ENCODE data around the gene MNT. TPM values are rescaled to one million over a fixed set of nuclear protein-coding genes. Genes with fewer than 3 reads are reported as not detected.

MNT gene
- total and polyA plus RNA-seq, 9 of the 15 experiments (the other 6 are each of a cell fraction or from before 2014, with no cell fraction given): 0.18 to 23.8 (median 5.3) TPM

DNA sequence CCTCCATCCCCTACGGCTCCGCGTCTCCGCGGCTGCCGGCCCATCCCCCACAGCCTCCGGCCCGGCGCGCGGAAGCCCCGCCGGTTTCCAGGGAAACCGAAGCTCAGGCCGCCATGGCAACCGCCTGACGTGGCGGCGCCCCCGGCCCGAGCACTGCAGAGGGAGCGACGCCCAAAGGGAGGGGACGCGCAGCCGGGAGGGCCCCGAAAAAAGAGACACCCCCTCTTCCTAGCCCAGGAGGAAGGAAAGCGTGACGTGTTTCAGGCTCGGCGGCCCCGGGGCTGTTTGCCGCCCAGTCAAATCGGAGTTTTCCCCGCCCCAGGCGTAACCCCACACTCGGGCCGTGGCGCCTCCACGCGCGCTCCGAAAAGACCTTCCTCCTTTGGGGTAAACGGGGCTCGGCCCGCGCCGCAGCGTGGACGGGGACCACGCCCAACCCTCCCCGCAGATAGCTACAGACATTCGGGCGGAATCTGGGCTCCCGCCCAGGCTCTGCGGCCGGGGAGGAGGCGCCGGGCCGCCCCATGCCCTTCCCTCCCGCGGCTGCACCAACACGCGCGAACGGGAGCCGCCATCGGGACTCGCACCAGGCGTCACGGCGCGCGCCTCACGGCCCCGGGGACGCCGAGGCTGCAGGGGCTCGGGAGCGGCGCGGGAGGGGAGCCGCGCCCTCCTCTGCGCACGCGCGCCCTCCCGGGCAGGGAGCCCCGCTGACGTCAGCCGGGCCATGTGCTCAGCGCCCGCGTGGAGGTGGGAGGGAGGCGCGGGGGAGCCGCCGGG is 7.5 kb downstream of the MNT start (continued):
- TF ChIP-seq, protein P1, sequence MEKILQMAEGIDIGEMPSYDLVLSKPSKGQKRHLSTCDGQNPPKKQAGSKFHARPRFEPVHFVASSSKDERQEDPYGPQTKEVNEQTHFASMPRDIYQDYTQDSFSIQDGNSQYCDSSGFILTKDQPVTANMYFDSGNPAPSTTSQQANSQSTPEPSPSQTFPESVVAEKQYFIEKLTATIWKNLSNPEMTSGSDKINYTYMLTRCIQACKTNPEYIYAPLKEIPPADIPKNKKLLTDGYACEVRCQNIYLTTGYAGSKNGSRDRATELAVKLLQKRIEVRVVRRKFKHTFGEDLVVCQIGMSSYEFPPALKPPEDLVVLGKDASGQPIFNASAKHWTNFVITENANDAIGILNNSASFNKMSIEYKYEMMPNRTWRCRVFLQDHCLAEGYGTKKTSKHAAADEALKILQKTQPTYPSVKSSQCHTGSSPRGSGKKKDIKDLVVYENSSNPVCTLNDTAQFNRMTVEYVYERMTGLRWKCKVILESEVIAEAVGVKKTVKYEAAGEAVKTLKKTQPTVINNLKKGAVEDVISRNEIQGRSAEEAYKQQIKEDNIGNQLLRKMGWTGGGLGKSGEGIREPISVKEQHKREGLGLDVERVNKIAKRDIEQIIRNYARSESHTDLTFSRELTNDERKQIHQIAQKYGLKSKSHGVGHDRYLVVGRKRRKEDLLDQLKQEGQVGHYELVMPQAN (IDR thresholded peaks at IDR 0.05; ENCODE audit: borderline replicate concordance): peak; percentile 63; the same call in 1 of the 2 replicates
- peak; percentile 71 to 90 for TF ChIP-seq MAZ (CRISPR knock-in tag; conservative IDR thresholded peaks at IDR 0.05 in 1 of 2, IDR thresholded peaks at IDR 0.05 in 1 of 2)
- TF ChIP-seq TOE1 (IDR thresholded peaks at IDR 0.05; ENCODE audit: borderline replicate concordance): no peak
- no peak for TF ChIP-seq TOE1 (CRISPR knock-in tag; IDR thresholded peaks at IDR 0.05; ENCODE audit: borderline replicate concordance, low read depth)
- TF ChIP-seq PHB (CRISPR knock-in tag; IDR thresholded peaks at IDR 0.05): peak; percentile 39; the same call in 1 of the 2 replicates
- TF ChIP-seq, protein P2, sequence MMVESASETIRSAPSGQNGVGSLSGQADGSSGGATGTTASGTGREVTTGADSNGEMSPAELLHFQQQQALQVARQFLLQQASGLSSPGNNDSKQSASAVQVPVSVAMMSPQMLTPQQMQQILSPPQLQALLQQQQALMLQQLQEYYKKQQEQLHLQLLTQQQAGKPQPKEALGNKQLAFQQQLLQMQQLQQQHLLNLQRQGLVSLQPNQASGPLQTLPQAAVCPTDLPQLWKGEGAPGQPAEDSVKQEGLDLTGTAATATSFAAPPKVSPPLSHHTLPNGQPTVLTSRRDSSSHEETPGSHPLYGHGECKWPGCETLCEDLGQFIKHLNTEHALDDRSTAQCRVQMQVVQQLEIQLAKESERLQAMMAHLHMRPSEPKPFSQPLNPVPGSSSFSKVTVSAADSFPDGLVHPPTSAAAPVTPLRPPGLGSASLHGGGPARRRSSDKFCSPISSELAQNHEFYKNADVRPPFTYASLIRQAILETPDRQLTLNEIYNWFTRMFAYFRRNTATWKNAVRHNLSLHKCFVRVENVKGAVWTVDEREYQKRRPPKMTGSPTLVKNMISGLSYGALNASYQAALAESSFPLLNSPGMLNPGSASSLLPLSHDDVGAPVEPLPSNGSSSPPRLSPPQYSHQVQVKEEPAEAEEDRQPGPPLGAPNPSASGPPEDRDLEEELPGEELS (CRISPR knock-in tag; IDR thresholded peaks at IDR 0.05; ENCODE audit: borderline replicate concordance): no peak
- TF ChIP-seq POU5F1 (IDR thresholded peaks at IDR 0.05; ENCODE audit: borderline replicate concordance, low read depth, low read length, partially characterized antibody): no peak
- peak in 1 of 2 experiments; percentile 77; a peak in 1 of 4 replicates for TF ChIP-seq CSDE1 (IDR thresholded peaks at IDR 0.05)
- peak; percentile 87 for TF ChIP-seq ATF7 (IDR thresholded peaks at IDR 0.05)
- peak; percentile 98 for TF ChIP-seq RBM22 (IDR thresholded peaks at IDR 0.05; ENCODE audit: low read depth, low read length, poor library complexity, severe bottlenecking)
- TF ChIP-seq STAT5A (IDR thresholded peaks at IDR 0.05; ENCODE audit: borderline replicate concordance, low read length): no peak
- TF ChIP-seq JUND (IDR thresholded peaks at IDR 0.05; ENCODE audit: borderline replicate concordance, low read depth, low read length): peak; percentile 74
- no peak; the same call in 2 of the 3 replicates for TF ChIP-seq JUND (tag; IDR thresholded peaks at IDR 0.05; ENCODE audit: borderline replicate concordance, low read depth, low read length)
- TF ChIP-seq L3MBTL2 (IDR thresholded peaks at IDR 0.05): peak; percentile 75
- TF ChIP-seq ZFX (CRISPR knock-in tag; IDR thresholded peaks at IDR 0.05): peak; percentile 54; the same call in 1 of the 2 replicates
- TF ChIP-seq, protein P3, sequence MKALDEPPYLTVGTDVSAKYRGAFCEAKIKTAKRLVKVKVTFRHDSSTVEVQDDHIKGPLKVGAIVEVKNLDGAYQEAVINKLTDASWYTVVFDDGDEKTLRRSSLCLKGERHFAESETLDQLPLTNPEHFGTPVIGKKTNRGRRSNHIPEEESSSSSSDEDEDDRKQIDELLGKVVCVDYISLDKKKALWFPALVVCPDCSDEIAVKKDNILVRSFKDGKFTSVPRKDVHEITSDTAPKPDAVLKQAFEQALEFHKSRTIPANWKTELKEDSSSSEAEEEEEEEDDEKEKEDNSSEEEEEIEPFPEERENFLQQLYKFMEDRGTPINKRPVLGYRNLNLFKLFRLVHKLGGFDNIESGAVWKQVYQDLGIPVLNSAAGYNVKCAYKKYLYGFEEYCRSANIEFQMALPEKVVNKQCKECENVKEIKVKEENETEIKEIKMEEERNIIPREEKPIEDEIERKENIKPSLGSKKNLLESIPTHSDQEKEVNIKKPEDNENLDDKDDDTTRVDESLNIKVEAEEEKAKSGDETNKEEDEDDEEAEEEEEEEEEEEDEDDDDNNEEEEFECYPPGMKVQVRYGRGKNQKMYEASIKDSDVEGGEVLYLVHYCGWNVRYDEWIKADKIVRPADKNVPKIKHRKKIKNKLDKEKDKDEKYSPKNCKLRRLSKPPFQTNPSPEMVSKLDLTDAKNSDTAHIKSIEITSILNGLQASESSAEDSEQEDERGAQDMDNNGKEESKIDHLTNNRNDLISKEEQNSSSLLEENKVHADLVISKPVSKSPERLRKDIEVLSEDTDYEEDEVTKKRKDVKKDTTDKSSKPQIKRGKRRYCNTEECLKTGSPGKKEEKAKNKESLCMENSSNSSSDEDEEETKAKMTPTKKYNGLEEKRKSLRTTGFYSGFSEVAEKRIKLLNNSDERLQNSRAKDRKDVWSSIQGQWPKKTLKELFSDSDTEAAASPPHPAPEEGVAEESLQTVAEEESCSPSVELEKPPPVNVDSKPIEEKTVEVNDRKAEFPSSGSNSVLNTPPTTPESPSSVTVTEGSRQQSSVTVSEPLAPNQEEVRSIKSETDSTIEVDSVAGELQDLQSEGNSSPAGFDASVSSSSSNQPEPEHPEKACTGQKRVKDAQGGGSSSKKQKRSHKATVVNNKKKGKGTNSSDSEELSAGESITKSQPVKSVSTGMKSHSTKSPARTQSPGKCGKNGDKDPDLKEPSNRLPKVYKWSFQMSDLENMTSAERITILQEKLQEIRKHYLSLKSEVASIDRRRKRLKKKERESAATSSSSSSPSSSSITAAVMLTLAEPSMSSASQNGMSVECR (CRISPR knock-in tag; IDR thresholded peaks at IDR 0.05): peak; percentile 72; the same call in 1 of the 2 replicates
- TF ChIP-seq CREB1 (IDR thresholded peaks at IDR 0.05): peak; percentile 60; the same call in 1 of the 2 replicates
- TF ChIP-seq CREB1 (CRISPR knock-in tag; IDR thresholded peaks at IDR 0.05): peak; percentile 65
- TF ChIP-seq KLF13 (tag; IDR thresholded peaks at IDR 0.05; ENCODE audit: borderline replicate concordance, low read depth): 0 out of 2 replicates have a peak, but pooled peaks have one; percentile 58

Data from K562 (cell line).